ENCODE measurements around the gene RBM18.

RBM18 gene

DNA sequence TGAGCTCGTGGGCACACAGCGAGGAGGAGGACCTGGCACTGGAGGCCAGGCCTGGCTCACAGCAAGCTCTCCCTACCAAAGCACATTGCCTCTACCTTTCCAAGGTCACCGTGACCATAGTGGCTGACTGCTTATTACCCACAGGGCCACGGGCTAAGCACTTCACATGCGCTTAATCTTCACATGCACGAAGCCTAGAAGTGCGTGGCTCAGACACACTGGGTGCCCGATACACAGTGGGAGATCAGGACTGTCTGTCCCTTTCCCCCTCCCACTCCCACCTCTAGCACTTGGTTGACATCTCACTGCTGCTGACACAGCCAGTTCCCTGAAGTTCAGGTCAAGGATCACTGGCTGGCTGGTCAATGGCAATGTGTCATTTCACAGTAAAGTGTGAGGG lies 59.5 kb downstream of the RBM18 start:
- TF ChIP-seq, protein P1, sequence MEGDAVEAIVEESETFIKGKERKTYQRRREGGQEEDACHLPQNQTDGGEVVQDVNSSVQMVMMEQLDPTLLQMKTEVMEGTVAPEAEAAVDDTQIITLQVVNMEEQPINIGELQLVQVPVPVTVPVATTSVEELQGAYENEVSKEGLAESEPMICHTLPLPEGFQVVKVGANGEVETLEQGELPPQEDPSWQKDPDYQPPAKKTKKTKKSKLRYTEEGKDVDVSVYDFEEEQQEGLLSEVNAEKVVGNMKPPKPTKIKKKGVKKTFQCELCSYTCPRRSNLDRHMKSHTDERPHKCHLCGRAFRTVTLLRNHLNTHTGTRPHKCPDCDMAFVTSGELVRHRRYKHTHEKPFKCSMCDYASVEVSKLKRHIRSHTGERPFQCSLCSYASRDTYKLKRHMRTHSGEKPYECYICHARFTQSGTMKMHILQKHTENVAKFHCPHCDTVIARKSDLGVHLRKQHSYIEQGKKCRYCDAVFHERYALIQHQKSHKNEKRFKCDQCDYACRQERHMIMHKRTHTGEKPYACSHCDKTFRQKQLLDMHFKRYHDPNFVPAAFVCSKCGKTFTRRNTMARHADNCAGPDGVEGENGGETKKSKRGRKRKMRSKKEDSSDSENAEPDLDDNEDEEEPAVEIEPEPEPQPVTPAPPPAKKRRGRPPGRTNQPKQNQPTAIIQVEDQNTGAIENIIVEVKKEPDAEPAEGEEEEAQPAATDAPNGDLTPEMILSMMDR (IDR thresholded peaks at IDR 0.05; ENCODE audit: low read length, missing control alignments): no peak
- no peak overlapping the region for H3K4me3 ChIP-seq (replicated peaks; ENCODE audit: low read depth, low read length)
- no peak for DNase-seq (ENCODE audit: low read depth)

DNA sequence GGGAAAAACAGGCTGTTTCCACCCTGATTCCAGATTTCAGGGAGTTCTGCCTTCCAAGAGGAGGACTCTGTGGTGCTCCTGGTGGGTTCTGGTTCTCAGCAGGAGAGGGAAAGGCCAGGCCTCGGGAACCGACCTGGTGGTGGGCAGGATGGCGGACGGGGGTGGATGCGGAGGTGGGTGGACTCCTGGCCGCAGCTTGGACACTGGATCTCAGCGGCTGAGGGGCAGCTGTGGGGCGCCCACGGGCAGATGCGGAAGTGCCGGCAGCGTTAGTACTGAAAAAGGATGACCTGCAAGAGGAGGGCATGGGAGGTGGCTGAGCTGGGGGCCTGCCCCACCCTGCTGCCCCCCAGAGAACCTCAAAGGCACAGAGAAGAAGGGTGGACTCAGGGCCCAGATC lies 60.1 kb downstream of the RBM18 start:
- DNase-seq (ENCODE audit: low read depth): no peak
- TF ChIP-seq, protein P1 (IDR thresholded peaks at IDR 0.05; ENCODE audit: low read length, missing control alignments): no peak

DNA sequence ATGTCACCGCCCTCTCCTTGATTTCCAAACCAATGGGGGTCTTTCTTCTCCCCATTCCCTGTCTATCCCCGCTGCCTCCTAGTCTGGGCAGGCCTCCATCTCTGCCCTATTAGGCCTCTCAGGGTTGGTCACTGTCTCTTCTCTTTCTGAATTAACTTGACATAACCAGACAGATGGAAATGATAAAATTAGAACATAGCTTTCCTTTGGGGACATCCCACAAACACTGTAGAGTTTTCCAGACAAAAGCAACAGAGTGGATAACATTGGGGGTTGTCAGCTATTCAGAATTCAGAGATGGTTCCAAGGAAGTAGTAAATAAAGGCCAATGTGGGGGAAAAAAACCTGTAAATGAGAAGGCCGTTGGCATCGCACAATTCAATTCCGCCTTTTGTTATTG lies 60.6 kb downstream of the RBM18 start:
- H3K4me3 ChIP-seq (replicated peaks; ENCODE audit: low read depth, low read length): no peak overlapping the region
- DNase-seq (ENCODE audit: low read depth): no peak
- TF ChIP-seq, protein P1 (IDR thresholded peaks at IDR 0.05; ENCODE audit: low read length, missing control alignments): no peak

More for the DNA sequence above, 60.1 kb downstream of the RBM18 start:
- H3K4me3 ChIP-seq (replicated peaks; ENCODE audit: low read depth, low read length): no peak overlapping the region

DNA sequence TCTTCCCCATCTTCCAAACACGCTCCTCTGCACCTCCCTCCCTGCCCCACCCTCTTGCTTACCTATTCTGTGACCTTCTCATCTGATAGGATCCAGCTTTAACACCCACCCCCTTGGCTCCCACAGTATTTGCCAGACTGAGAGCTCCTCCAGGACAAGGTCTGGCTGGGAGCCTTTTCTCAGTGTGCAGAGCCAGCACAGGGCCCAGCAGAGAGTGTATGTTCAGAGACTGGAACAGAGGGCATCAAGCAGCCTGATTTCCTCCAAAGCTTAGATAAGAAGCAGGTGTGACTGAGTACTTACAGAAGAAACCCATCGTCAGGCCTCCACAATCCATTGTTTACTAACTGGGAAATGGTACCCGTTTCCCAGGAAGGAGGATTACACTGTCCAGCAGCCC lies 62.5 kb downstream of the RBM18 start:
- H3K4me3 ChIP-seq (replicated peaks; ENCODE audit: low read depth, low read length): no peak overlapping the region
- TF ChIP-seq, protein P1 (IDR thresholded peaks at IDR 0.05; ENCODE audit: low read length, missing control alignments): no peak
- no peak for DNase-seq (ENCODE audit: low read depth)

DNA sequence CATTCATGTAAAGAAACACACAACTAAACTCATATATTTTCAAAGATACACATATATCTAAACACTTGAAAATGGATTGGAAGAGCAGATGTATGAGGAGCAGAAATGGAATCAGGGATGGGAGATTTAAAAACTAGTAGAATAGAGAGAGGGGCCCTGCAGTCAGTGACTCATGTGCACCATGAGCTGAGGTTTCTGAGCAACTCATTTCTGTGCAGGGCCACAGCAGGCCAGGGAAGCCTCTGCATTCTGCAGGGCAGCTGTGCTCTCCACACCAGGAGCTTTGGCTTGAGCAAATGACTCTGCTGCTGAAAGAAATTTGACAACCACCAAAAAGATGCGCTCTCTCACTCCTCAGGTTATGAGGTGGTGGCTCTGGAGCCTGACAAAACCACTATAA lies 63.0 kb downstream of the RBM18 start:
- no peak for DNase-seq (ENCODE audit: low read depth)
- no peak overlapping the region for H3K4me3 ChIP-seq (replicated peaks; ENCODE audit: low read depth, low read length)
- TF ChIP-seq, protein P1 (IDR thresholded peaks at IDR 0.05; ENCODE audit: low read length, missing control alignments): no peak

DNA sequence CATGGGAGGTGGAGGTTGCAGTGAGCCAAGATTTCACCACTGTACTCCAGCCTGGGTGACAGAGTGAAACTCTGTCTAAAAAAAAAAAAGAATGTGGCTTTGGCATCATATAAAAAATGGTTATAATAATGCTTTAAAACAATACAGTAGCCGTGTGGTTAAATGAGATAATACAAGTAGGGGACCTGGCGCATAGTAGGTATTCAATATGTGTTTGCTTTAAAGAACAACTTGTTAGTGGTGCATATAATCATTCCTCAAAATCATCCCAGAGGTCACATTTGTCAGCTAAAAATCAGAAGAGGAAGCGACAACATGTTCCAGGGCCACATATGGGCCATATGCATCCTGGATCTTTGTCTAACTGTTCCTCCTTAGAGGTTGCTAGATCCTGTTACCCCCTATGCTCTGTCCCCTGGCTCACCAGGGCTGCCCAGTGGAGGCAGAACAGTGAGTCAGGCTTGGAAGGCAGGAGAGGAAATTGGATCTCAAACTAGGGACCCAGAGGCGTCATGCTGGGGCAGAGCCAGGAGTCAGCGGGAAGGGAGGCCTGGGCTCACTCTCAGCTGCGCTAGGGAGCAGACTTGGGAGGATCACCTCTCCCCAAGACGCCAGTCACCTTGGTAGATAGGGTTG lies 63.6 kb downstream of the RBM18 start:
- DNase-seq (ENCODE audit: low read depth): peak; percentile 42
- no peak overlapping the region for H3K4me3 ChIP-seq (replicated peaks; ENCODE audit: low read depth, low read length)
- TF ChIP-seq, protein P1 (IDR thresholded peaks at IDR 0.05; ENCODE audit: low read length, missing control alignments): no peak

DNA sequence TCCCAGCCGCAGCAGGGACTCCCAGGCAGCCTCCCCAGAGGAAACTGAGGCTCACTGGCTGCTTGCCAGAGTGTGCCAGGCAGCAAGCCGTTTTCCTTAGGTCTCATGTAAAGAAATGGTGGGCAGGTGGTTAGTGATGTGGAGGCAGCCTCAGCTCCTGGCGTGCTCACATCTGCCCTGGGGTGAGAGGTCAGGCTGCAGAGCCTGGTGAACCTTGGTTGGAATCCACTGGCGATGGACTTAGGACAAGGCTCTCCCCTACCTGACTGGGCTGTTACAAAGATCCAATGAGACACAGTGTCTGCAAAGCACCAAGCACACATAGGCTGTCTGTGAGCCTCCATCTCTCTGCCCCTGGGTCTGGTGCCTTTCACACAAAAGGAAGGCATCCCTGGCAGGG lies 66.8 kb downstream of the RBM18 start:
- TF ChIP-seq, protein P1 (IDR thresholded peaks at IDR 0.05; ENCODE audit: low read length, missing control alignments): no peak
- no peak for DNase-seq (ENCODE audit: low read depth)
- H3K4me3 ChIP-seq (replicated peaks; ENCODE audit: low read depth, low read length): no peak overlapping the region
